Thyroid gland (tissue), 4 donors: Measurements from ENCODE around the gene AGMO. TPM values are rescaled to one million over a fixed set of nuclear protein-coding genes. Genes with fewer than 3 reads are reported as not detected.

Experiments used
- DNase-seq, 2 donors: peaks; one replicate each; pipeline ENCODE4 v3.0.0-alpha.2; 2019
- H3K27ac ChIP-seq, 3 donors: fragments of 200-600 bp; sonication (generic); 1 replicate in 2 of 3; 2 replicates in 1 of 3; pipeline ENCODE4 v1.5.1; 2016 to 2019; ENCODE audit warnings: mild to moderate bottlenecking in 1 of 3, moderate library complexity in 1 of 3
- H3K27me3 ChIP-seq: fragments of 200-600 bp; sonication (generic); one replicate; pipeline ENCODE4 v1.5.1; 2019
- H3K36me3 ChIP-seq, 2 donors: fragments of 200-600 bp; sonication (generic); one replicate each; pipeline ENCODE4 v1.5.1; 2016 to 2019
- H3K4me1 ChIP-seq, 2 donors: fragments of 200-600 bp; sonication (generic); one replicate each; pipeline ENCODE4 v1.5.1; 2017 to 2019
- H3K4me3 ChIP-seq, 3 donors: fragments of 200-600 bp; sonication (generic); replicated peaks in 1 of 3; 1 replicate in 2 of 3; 2 replicates in 1 of 3; pipeline ENCODE4 v1.5.1; 2016; ENCODE audit warnings: mild to moderate bottlenecking in 1 of 3
- H3K9me3 ChIP-seq: fragments of 200-600 bp; sonication (generic); one replicate; pipeline ENCODE4 v1.5.1; 2017
- POLR2A ChIP-seq, 2 donors: fragments of 450-650 bp; IDR thresholded peaks; one replicate each; pipeline ENCODE4 v1.6.1; 2017; ENCODE audit warnings: antibody characterized with exemption in 2 of 2, mild to moderate bottlenecking in 2 of 2, moderate library complexity in 1 of 2
- WGBS, 2 donors: methylation state at CpG; one replicate each; pipeline ENCODE4 v1.1.5; 2017; 5-methylcytosine and 5-hydroxymethylcytosine counted together
- intact Hi-C: fragments of 100-400 bp; cut with DNase I; formaldehyde crosslinking; loops from one replicate; pipeline ENCODE4 v1.15.1; 2023
- total RNA-seq, 4 donors: library from RNA; depleted of rRNA; stranded (reverse); fragments of >200 nt; gene quantifications; one replicate each; pipeline ENCODE4 v1.2.3, GENCODE V29; 2016
- TF ChIP-seq, protein P1 (sequence below), 6 experiments: fragments of 200-600 bp in 3 of 6; fragments of 450-650 bp in 3 of 6; sonication (generic) in 3 of 6; IDR thresholded peaks; one replicate each; pipeline ENCODE4 v1.5.1; 2016 to 2019; ENCODE audit warnings: antibody characterized with exemption in 6 of 6, mild to moderate bottlenecking in 2 of 6, inconsistent platforms in 1 of 6, moderate library complexity in 1 of 6

Gene AGMO
- total RNA-seq, 4 donors from 2014 or later = 0.83 to 2.0 (median 1.8) TPM

- intact Hi-C loops = no loop called here
- TF ChIP-seq, protein P1, sequence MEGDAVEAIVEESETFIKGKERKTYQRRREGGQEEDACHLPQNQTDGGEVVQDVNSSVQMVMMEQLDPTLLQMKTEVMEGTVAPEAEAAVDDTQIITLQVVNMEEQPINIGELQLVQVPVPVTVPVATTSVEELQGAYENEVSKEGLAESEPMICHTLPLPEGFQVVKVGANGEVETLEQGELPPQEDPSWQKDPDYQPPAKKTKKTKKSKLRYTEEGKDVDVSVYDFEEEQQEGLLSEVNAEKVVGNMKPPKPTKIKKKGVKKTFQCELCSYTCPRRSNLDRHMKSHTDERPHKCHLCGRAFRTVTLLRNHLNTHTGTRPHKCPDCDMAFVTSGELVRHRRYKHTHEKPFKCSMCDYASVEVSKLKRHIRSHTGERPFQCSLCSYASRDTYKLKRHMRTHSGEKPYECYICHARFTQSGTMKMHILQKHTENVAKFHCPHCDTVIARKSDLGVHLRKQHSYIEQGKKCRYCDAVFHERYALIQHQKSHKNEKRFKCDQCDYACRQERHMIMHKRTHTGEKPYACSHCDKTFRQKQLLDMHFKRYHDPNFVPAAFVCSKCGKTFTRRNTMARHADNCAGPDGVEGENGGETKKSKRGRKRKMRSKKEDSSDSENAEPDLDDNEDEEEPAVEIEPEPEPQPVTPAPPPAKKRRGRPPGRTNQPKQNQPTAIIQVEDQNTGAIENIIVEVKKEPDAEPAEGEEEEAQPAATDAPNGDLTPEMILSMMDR (IDR thresholded peaks at IDR 0.05) = no peak
- TF ChIP-seq POLR2A (IDR thresholded peaks at IDR 0.05) = no peak
- Histone ChIP-seq H3K36me3 (no peaks in the 10 kb centered on the region), H3K27me3 (no peaks in the 10 kb centered on the region), H3K27ac (no peak overlapping the region), H3K4me1 (no peaks in the 10 kb centered on the region), H3K9me3 (no peaks in the 10 kb centered on the region), H3K4me3 (no peak overlapping the region)
- no peak for DNase-seq
- 78 to 83% methylated on average over 2 of the region's 2 CpGs for WGBS, 2 donors
Measured at GRCh38 chr7:15214976-15215375, 346.8 kb downstream of the AGMO start.

DNA sequence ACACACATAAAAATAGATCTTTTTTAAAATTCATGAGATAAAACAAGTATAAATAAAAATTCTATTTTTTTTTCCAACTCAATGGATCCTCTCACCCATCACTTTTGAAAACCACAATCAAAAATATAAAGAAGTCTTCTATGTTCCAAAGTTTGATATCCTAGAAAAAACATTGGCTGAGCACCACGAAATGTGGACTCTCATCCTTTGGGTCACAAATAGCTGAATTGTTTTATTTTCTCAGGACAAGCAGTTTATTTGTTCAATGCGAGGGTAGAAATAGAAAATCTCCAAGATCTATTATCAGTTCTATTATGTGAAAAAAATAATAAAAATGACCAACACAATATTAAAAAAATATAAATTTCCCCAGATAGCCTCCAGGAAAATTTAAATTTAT, 348.7 kb downstream of the AGMO start:
- Histone ChIP-seq H3K27ac (no peak overlapping the region), H3K27me3 (no peaks in the 10 kb centered on the region), H3K9me3 (no peaks in the 10 kb centered on the region), H3K36me3 (no peaks in the 10 kb centered on the region), H3K4me3 (no peak overlapping the region), H3K4me1 (no peaks in the 10 kb centered on the region)
- WGBS, 2 donors = 79 to 86% methylated on average over 2 of the region's 2 CpGs
- DNase-seq = no peak
- intact Hi-C loops = no loop called here
- TF ChIP-seq, protein P1 (IDR thresholded peaks at IDR 0.05) = no peak

DNA sequence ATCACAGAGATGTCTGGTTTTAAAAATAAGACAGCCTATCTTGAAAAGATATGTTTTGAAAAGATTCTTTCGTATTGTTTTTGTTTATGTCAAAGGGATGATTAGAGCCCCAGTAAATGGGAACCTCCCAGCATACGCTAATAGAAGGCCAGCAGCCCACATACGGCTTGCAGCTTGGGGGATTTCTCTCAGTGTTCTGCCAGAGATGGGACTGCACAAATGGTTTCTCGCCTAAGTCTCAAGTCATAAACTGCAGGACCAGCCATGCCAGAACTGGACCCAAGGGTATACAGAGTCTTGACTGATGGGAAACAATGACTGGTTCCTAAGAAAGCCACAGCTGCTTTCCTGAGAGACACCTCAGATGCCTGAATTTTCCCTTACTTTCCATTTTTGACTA, 352.4 kb downstream of the AGMO start:
- no peak overlapping the region for H3K4me3 ChIP-seq
- no peak overlapping the region for H3K27ac ChIP-seq
- 82 to 84% methylated on average over 4 of the region's 4 CpGs for WGBS, 2 donors
- no peak for DNase-seq
- H3K4me1 ChIP-seq = no peaks in the 10 kb centered on the region
- TF ChIP-seq, protein P1 (IDR thresholded peaks at IDR 0.05) = no peak
- no peak for TF ChIP-seq POLR2A (IDR thresholded peaks at IDR 0.05)
- no peaks in the 10 kb centered on the region for H3K27me3 ChIP-seq
- intact Hi-C loops = no loop called here
- H3K36me3 ChIP-seq = no peaks in the 10 kb centered on the region
- H3K9me3 ChIP-seq = no peaks in the 10 kb centered on the region

DNA sequence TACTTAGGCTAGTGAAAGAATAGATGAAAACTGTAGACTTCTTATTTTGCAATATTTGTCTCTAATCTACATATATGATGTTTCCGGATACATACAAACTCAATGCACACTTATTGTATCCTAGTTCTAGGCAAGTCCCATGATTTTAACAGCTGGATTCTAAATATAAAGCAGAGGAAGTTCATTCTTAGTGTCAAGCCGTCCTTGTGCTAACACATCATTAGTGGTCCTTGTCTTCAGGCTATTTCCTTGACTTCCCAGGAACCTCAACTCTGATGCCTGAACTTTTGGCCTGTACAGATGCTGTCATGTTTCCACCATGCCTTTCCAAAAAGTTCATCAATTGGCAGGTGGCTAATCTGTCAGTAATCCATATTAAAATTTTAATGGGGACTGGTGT, 357.4 kb downstream of the AGMO start:
- no peak overlapping the region for H3K4me3 ChIP-seq
- H3K9me3 ChIP-seq = no peaks in the 10 kb centered on the region
- no peak for TF ChIP-seq POLR2A (IDR thresholded peaks at IDR 0.05)
- TF ChIP-seq, protein P1 (IDR thresholded peaks at IDR 0.05) = no peak
- H3K27ac ChIP-seq = no peak overlapping the region
- 74 to 81% methylated on average over 2 of the region's 2 CpGs for WGBS, 2 donors
- no peaks in the 10 kb centered on the region for H3K27me3 ChIP-seq
- no peak for DNase-seq
- intact Hi-C loops = no loop called here
- H3K4me1 ChIP-seq = no peaks in the 10 kb centered on the region
- H3K36me3 ChIP-seq = no peaks in the 10 kb centered on the region

GRCh38 chr7:15199482-15199881, 362.3 kb downstream of the AGMO start:
- Histone ChIP-seq H3K4me1 (no peaks in the 10 kb centered on the region), H3K27ac (no peak overlapping the region), H3K27me3 (no peaks in the 10 kb centered on the region), H3K9me3 (no peaks in the 10 kb centered on the region), H3K36me3 (no peaks in the 10 kb centered on the region), H3K4me3 (no peak overlapping the region)
- WGBS, 2 donors = 86 to 88% methylated on average over 1 of the region's 1 CpG
- no peak for DNase-seq
- TF ChIP-seq, protein P1 (IDR thresholded peaks at IDR 0.05) = no peak
- TF ChIP-seq POLR2A (IDR thresholded peaks at IDR 0.05) = no peak
- intact Hi-C loops = no loop called here
